Chondrocyte (in vitro differentiated cells): ENCODE results near the gene DYNLRB2. TPM values are rescaled to one million over a fixed set of nuclear protein-coding genes. Genes with fewer than 3 reads are reported as not detected.

Source experiments
- DNase-seq: peaks from one replicate; pipeline ENCODE4 v3.0.0; 2021; ENCODE audit warnings: mixed read lengths, low spot score
- H3K27ac Mint-ChIP-seq: one replicate; pipeline ENCODE4 v1.8.0; 2021; ENCODE audit warnings: mild to moderate bottlenecking, moderate library complexity, mixed read lengths; ENCODE audit not compliant: unreplicated experiment
- H3K27me3 Mint-ChIP-seq: 2 replicates; pipeline ENCODE4 v1.8.0; 2021; ENCODE audit warnings: low read depth, mixed read lengths
- H3K36me3 Mint-ChIP-seq: 2 replicates; pipeline ENCODE4 v1.8.0; 2021; ENCODE audit warnings: low read depth, mixed read lengths
- H3K4me1 Mint-ChIP-seq: 2 replicates; pipeline ENCODE4 v1.8.0; 2021; ENCODE audit warnings: low read depth, mild to moderate bottlenecking, mixed read lengths
- H3K4me3 Mint-ChIP-seq: one replicate; pipeline ENCODE4 v1.8.0; 2021; ENCODE audit warnings: mild to moderate bottlenecking, moderate library complexity, mixed read lengths; ENCODE audit not compliant: unreplicated experiment
- H3K9me3 Mint-ChIP-seq: 2 replicates; pipeline ENCODE4 v1.8.0; 2021; ENCODE audit warnings: low read depth, mixed read lengths
- long read RNA-seq: library from polyadenylated mRNA; stranded (forward); transcript quantifications from one replicate; pipeline ENCODE4 v2.0.0, GENCODE V29; 2021
- total RNA-seq: library from RNA; stranded (reverse); gene quantifications from 3 replicates; pipeline ENCODE4 v1.2.1, GENCODE V29; 2021
- TF ChIP-seq, protein P1 (sequence below): fragments of 200-600 bp; sonication (generic); IDR thresholded peaks from 2 replicates; pipeline ENCODE4 v1.5.0; 2021; ENCODE audit warnings: antibody characterized with exemption, mild to moderate bottlenecking, moderate library complexity

Gene DYNLRB2
- not detected in 3 replicates for total RNA-seq
- long read RNA-seq: 0 reads

DNA sequence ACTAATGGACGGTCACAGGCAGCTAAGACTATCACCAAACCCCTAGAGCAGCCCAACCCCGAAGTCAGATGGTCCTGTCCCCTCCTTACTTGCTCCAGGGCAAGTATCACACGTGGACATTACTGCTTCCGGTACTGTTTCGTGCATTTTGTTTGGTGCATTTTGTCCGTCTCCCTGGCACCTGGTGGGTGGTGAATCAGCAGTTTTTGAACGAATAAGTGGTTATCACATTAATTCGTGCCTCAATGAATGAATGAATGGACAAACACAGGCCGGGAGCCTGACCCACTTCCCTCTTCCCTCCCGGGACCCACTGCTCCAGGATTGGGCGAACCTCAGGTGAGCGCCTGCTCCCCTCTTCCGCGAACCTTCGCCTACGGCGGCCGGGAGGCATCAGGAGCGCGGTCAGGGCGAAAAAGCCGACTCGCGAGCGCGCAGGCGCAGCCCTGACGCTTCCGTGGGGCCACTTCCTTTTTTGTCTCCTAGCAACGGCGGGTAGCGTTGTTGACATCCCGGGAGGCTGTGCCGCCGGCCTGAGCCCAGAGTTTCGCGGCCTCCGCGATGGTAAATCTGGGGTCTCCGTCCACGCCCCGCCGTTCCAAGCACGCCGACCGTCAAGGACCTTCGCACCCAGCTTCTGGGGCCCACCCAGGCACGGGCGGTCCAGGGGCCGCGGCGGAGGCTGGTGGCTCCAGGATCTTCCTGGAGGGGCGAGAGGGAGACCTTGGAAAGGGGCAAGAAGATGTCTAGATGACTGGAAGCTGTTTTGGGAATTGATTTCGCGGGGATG is at the start of gene DYNLRB2:
TSS of gene DYNLRB2 (plus strand) at position 478 of the 790 bp plus-strand sequence. CDS start at position 562, 84 bp downstream.
- peak within 1 kb of the TSS; percentile 88 for H3K4me3 Mint-ChIP-seq
- peak within 1 kb of the TSS; percentile 88 for H3K27ac Mint-ChIP-seq
- TF ChIP-seq, protein P1, sequence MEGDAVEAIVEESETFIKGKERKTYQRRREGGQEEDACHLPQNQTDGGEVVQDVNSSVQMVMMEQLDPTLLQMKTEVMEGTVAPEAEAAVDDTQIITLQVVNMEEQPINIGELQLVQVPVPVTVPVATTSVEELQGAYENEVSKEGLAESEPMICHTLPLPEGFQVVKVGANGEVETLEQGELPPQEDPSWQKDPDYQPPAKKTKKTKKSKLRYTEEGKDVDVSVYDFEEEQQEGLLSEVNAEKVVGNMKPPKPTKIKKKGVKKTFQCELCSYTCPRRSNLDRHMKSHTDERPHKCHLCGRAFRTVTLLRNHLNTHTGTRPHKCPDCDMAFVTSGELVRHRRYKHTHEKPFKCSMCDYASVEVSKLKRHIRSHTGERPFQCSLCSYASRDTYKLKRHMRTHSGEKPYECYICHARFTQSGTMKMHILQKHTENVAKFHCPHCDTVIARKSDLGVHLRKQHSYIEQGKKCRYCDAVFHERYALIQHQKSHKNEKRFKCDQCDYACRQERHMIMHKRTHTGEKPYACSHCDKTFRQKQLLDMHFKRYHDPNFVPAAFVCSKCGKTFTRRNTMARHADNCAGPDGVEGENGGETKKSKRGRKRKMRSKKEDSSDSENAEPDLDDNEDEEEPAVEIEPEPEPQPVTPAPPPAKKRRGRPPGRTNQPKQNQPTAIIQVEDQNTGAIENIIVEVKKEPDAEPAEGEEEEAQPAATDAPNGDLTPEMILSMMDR: no peak
- peaks cover 20% of the 10 kb centered on the region for H3K27me3 Mint-ChIP-seq
- peak; percentile 95 for DNase-seq
- H3K9me3 Mint-ChIP-seq: peaks cover 6% of the 10 kb centered on the region
- H3K4me1 Mint-ChIP-seq: peaks cover 17% of the 10 kb centered on the region
- no peaks in the 10 kb centered on the region for H3K36me3 Mint-ChIP-seq

DNA sequence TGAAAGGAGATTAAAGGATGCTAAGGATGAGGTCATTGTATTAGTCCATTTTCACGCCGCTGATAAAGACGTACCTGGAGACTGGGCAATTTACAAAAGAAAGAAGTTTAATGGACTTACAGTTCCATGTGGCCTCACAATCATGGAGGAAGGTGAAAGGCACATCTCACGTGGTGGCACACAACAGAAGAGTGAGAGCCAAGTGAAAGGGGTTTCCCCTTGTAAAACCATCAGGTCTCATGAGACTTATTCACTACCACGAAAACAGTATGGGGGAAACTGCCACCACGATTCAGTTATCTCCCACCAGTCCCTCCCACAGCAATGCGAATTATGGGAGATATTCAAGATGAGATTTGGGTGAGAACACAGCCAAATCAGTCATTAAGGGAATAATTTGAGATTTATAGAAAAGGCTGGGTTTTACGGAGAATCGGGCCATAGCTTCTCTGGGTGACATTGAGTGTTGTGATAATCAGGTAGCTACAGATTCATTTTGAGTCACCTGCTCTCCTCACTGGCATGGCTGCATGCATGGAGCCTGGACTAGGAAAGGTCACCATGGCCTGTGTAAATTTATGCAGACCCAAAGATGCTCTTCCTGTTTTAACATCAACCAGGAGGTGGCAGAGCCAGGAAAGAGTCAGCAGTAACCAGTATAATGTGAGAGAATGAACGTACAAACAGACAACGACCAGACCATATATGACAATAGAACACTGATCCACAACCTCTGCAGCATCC is 40.5 kb upstream of the DYNLRB2 start:
- TF ChIP-seq, protein P1: no peak
- no peak for DNase-seq
- no peak overlapping the region for H3K27ac Mint-ChIP-seq
- H3K27me3 Mint-ChIP-seq: peaks cover 20% of the 10 kb centered on the region
- H3K36me3 Mint-ChIP-seq: no peaks in the 10 kb centered on the region
- peaks cover 2% of the 10 kb centered on the region for H3K9me3 Mint-ChIP-seq
- no peak overlapping the region for H3K4me3 Mint-ChIP-seq
- H3K4me1 Mint-ChIP-seq: no peaks in the 10 kb centered on the region

DNA sequence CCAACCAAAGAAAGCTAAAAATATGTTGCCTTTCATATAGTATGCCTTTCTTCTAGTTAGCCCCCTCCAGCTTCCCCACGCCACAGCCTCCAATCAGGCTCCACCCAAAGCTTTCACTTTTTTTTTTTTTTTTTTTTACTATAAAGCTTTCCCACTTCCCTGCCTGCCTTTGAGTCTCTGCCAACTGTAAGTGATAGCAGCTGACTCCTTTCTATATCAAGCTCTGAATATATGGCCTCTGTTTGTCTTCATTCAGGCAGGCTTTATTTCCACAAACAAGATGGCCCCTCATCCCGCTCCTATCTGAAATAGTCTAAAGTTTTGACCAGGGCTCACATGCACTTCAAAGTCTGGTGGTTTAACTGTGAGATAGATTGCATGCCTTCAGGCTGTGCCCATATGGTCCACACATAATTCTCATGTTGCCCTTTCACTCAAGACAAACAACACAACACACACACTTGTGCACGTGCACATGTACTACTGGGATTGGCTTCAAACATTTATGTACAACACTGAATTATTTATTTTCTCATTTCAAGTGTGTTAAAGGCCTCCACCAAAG is 39.8 kb upstream of the DYNLRB2 start:
- peaks cover 2% of the 10 kb centered on the region for H3K9me3 Mint-ChIP-seq
- no peaks in the 10 kb centered on the region for H3K36me3 Mint-ChIP-seq
- H3K4me3 Mint-ChIP-seq: no peak overlapping the region
- H3K4me1 Mint-ChIP-seq: no peaks in the 10 kb centered on the region
- TF ChIP-seq, protein P1: no peak
- H3K27me3 Mint-ChIP-seq: peaks cover 16% of the 10 kb centered on the region
- DNase-seq: no peak
- H3K27ac Mint-ChIP-seq: no peak overlapping the region

DNA sequence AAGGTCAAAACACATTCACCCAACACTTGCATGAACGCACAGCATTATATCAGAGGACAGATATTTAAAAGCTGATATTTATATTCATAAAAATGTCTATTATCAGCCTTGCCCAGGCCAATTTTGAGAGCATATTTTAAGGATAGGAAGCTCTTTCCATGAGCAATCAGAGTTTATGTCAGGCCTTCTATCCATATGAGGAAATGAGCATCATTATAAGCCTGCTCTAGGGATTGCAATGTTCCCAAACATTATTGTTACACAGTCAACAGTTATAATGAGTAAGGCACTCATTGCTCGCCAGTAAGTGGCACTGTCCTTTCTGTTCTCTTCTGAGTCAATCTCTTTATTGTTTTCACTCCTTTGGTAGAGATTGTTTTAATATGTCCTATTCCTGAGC is 37.7 kb upstream of the DYNLRB2 start:
- DNase-seq: no peak
- Mint-ChIP-seq H3K27me3 (peaks cover 6% of the 10 kb centered on the region), H3K27ac (no peak overlapping the region), H3K4me3 (no peak overlapping the region), H3K36me3 (no peaks in the 10 kb centered on the region), H3K4me1 (no peaks in the 10 kb centered on the region), H3K9me3 (peaks cover 2% of the 10 kb centered on the region)
- TF ChIP-seq, protein P1: no peak

DNA sequence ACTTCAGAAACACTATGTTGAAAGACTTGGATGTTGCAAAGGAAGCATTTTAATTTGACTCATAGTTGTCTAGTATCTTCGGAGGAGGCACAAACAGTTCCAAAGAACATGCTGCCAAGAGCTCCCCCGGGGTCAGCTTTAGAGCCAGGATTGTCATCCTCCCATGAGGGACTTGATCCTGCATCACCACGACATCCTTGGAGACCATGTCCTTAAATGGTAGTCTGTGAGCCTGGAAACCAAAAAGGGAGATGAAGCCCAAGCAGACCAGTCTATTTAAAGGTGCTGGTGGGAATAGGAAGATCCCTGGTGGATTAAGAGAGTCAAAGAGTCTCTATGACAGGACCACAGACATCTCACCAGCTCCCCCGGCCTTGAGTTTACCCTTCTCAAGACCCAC is 33.3 kb upstream of the DYNLRB2 start:
- no peak for DNase-seq
- no peaks in the 10 kb centered on the region for H3K9me3 Mint-ChIP-seq
- no peaks in the 10 kb centered on the region for H3K36me3 Mint-ChIP-seq
- no peak overlapping the region for H3K27ac Mint-ChIP-seq
- H3K27me3 Mint-ChIP-seq: peaks cover 5% of the 10 kb centered on the region
- H3K4me3 Mint-ChIP-seq: no peak overlapping the region
- TF ChIP-seq, protein P1: no peak
- H3K4me1 Mint-ChIP-seq: no peaks in the 10 kb centered on the region
